GM21786 (cell line): ENCODE data around the gene TMEM184B.

Experiments used
- ATAC-seq: cut with Tn5 transposase; IDR thresholded peaks from one replicate; pipeline ENCODE4 v1.9.1; 2021; ENCODE audit not compliant: unreplicated experiment

TMEM184B gene

DNA sequence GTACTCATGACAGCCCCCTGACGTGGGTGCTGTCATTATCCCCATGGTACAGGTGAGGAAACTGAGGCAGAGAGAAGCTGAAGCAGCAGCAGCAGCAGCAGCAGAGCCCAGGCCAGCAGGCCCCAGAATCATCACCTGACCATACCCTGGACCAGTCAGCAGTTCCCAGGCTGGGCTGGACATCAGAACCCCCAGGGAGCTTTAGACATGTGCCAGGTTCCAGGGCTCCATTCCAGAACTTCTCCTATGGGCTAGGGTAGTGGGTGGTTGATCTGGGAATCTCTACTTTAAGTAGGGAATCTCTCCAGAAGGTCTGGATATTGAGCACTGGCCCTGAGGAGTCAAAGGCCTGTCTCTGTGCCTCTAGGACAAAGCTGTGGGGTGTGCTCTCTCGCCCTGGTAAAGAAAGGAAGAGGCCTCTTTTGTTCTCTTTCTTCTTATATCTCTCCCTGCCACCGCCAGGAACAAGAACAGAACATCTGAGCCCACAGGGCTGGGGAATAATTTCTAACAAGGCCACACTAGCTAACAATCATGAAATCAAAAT is 44.4 kb downstream of the TMEM184B start:
- no peak for ATAC-seq

DNA sequence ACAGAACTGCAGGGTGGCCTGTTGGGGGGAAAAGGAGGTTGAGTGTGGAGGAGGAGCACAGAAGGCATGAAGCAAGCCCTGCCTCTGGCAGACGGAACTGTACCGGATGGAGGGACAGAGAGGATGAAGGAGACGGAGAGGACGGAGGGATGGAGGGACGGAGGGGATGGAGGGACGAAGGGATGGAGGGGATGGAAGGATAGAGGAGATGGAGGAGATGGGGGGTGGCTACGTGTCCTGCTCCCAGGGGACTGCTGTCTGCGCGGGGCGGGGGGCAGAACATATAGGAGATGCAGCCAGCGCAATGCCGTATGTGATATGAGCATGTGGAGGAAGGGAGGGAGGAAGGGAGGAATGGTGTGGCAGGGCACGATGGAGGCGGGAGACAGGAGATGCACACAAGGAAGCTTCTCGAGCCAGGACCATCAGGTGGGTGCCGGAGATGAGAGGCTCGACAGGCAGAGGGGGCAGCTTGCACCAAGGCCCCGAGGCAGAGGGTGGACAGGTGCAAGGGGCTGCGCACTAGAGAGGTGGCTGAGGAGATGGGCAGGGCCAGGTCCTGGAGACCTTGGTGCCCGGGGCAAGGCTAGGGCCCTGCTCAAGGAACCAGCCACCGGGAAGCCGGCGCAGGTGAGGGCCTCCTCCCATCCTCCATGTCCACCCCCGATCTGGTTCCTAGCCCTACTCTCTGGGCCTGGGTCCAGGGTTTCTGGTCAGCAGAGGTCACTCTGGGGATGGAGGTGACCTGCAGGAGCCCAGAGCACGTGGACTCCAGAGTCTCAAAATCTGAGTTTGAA is 45.8 kb downstream of the TMEM184B start:
- ATAC-seq, result no peak

DNA sequence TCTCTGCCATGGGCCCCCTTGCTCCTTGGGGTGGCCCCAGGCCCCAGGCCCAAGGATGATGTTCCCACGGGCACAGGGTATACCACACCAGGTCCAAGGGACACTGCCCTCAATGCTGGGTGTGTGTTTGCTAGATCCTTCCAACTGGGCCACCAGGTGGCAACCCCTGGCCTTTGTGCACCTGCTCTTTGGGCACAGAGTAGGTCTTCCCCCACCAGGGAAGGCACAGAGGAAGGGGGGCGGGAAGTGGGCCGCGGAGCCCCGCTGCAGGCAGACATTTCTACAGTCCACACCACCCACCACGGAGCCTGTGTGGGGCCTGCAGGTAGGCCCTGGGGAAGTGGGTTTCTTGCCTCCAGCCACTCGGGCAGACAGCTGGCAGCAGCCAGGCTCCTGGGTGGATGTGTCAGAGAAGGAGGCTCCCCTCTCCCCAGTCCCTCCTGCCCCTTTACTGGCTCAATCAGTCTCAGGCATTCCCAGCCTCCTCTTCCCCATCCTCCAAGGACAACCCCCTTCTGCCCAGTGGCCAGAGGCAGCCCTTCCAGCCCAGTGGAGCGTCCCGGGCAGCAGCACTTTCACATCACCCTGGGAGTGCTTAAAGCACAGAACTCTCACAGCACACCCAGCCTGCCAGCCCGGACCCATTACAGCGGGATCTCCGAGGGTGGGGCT is 49.4 kb downstream of the TMEM184B start:
- ATAC-seq, result no peak

DNA sequence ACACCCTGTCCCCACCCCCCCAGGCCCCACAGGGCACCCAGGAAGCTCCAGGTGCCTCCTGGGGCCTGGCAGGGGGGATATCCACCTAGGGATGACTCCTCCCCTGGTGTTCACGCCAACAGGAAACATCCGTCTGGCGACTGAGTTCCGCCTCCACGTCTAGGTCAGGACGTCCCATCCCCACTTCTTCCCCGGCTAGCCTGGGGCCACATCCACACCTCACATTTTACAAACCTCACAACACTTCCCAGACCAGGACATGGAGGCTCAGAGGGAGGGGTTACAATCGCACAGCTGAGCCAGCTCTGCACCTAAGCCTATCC is 50.1 kb downstream of the TMEM184B start:
- ATAC-seq, result no peak

DNA sequence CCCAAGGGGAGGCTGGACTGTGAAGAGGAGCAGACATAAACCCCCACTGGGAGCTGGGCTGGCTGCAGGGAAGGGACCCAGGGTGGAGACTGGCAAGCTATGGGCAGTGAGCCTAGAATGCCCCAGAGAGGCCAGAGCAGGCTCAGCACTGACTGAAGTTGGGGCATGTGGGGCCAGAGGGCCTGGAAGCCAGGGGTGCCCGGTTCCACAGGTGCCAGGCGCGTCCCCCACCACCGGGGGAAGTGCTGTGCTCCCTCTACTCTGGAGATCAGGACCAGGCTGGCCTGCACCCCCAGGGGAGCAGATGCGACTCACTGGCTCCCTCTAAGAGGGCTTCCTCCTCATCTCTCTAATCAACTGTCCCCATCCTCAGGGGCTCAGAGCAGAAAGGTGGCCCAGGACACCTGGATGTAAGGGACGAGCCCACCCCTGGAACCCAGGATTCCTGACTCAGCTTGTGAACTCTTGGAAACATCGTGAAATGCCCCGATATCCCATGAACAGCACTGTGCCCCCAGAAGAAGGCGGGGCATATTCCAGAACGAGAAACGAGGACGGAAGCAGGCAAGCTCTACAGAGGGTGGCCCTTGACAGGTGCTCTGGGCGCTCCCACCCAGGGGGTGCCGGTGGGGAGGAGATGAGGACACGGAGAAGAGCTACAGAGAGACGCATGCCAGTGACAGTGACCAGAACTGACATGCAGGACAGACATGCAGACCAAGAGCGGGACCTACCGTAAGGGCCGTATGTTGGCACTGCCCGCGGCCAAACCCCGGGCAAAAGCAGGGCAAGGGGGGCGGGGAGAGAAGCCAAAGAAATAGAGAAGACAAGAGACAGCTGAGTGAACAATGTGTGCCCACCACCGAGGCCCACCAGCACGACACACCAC is 50.7 kb downstream of the TMEM184B start:
- no peak for ATAC-seq

DNA sequence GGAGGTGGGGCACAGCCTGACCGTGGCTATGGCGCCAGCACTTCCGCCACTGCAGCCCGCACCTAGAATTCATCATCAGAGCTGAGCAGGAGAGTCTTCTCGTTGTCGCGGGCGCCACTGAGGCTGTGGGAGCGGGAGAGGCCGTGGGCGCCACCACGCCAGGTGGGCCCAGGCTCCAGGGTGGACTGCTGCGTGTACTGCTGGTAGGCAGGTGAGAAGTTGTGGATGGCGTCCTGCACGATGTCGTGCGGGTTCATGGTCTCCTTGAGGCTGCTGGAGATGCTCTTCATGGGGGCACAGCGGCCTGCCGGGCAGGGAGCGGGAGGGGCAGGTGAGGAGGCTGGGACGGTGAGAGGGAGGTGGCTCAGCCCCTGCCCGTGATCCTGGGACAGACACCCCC is 51.4 kb downstream of the TMEM184B start:
- no peak for ATAC-seq

DNA sequence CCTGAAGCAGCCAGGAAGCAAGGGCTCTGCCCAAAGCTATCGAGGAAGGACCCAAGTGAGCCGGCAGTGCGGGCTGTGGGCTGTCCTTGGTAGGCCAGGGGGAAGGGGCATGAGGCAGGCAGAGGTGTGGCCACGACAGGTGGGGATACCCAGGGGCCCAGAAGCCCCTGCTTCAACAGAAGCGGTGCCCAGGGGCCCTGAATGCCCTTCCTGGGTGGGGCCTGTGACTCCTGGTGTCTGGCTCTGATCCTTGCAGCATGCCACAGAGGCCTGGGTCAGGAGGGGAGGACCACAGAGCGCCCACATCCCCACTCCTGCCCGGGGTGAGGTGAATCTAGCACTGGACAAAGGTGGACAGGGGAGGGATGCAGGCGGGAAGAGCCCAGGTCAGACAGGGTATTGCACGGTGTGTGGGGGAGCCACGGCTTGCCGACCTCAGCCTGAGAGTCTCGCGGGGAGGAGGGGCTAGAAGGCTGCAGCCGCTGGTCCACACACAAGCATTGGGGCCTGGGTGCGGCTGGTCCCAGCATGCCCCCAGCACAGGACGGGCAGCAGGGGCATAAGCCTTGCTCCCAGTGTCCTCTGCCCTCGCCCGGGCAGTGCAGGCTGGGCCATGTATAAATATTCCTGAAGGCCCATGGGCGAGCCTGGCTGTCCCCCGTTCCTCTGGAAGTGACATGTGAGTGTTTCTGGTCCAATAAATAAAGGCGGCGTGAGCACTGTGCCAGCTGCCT is 52.0 kb downstream of the TMEM184B start:
- ATAC-seq, result no peak

DNA sequence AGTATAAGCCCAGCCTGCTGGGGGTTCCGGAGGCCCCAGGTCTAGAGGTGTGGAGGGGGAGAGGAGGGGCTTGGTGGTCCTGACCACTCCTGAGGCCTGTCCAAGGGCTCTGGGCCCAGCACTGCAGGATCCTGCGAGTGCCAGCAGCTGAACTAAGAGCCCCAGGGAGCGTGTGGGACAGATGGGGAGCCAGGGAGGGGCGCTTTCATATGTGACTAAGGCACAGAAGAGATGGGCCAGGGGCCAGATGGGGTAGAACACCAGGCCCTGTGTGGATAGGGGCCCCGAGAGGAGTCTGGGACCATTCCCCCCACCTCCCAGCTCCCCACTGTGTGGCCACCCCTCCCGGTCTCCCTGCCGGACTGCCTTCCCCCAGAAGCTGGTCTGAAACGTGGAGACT is 52.6 kb downstream of the TMEM184B start:
- no peak for ATAC-seq

DNA sequence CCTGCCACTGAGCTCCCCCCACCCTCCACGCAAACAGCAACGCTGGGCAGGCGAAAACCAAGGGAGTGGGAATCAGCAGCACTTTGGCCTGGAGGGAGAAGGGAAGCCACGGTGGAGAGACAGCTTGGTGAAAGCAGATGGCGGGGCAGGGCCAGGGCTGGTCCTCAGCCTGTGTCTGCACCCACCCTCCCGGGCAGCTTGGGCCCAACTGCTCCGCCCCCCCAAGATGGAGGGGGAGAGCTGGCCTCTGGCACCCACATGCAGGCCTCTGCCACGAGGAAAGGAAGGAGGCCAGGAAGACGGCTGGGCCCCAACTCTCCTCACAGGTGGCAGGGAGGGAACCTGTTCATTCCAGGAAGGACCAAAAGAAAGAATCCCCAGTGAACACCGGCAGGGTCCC is 53.2 kb downstream of the TMEM184B start:
- ATAC-seq, result no peak

DNA sequence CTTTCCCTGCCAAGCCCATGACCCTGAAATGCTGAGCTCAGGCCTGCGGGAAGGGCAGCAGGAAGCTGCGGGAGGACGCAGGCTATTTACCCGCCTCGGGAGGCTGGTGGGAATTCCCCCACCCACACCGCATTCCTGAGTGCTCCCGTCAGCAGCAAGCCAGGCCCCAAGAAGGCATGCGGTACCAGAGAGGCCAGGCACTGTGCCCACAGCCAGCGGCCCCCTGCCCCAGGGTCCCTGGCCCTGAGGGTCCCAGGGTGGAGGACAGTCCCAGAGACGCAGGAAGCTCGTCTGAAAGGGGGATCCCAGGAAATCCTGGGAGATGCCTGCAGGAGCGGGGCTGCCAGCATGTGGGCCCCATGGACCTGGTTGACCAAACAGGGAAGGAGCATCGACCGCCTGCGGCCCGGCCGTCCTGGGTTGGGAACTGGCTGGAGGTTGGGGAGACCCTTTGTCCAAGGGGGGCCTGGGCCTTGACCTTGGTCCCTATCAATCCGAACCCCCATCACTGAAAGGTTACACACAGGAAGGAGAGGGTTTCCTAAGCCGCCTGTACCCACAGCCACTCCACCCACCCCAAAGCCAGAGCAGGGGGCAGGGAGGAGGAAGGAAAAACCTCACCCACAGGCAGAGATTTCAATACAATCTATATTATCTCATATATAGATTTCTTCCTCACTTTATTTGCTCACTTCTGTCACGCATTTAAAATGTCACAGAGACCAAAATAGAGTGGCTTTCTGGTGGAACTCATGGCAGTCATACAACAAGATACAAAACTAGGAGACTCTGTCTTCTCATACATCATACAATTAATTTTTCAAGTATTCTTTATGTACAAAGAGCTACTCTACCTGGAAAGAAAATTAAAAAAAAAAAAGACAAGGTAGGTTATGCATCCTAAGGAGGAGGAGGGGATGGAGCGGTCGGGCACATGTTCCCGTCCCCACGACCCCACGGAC is 53.9 kb downstream of the TMEM184B start:
- ATAC-seq, result no peak

DNA sequence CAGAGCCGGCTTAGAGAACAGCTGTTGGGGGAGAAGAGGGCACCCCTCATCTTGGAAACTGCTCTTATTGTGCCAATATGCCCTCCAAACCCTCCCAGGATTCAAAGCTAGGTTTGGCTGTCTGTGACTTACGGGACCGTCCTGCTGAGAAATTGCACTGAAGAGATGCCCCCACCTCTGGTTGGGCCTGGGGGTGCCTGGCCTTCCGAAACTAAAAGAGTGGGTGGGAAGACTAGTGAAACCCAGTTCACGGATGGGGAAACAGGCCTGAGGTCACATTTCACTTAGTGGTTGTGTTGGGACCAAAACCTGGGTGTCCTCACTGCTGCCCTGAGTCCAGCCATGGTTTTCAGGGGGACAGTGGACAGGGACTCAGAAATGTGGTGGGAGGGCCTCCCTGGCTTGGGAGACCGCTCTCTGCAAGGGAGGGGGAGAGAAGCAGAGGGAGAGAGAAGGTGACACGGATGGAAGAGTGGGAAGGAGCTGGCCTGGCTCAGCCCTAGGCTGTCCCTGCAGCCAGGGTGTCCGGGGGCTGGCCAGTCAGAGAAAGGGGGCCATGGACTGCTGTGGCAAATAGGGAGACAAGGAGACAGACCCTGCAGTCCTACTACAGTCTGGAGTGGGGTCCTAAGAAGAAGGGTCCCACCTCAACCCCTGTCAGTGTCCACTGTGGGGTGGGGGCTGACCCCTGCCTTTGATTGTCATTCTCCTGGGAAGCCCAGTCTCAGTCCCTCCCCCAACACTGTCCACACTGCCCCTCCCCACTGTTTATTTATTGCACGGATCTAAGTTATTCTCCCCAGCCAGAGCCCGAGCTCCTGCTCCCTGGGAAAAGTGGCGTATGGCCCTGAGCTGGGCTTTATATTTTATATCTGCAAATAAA is 57.4 kb downstream of the TMEM184B start:
- ATAC-seq, result no peak

DNA sequence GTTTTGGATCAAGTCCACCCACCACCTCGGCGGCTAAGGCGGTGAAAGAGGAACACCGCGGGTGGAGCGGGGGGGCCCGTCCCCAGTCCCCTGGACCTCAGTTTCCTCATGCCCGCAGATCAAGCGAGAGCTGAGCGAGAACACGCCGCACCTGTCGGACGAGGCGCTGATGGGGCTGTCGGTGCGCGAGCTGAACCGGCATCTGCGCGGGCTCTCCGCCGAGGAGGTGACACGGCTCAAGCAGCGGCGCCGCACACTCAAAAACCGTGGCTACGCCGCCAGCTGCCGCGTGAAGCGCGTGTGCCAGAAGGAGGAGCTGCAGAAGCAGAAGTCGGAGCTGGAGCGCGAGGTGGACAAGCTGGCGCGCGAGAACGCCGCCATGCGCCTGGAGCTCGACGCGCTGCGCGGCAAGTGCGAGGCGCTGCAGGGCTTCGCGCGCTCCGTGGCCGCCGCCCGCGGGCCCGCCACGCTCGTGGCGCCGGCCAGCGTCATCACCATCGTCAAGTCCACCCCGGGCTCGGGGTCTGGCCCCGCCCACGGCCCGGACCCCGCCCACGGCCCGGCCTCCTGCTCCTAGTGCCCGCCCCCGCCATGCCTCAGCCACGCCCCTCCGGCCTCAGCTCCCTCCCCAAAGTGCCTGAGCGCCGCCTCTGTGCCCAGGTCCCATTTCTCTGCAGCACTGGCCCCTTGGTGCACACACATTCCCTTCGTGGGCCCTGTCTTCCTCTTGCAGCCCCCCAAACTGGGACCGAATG is 58.3 kb downstream of the TMEM184B start:
- no peak for ATAC-seq

DNA sequence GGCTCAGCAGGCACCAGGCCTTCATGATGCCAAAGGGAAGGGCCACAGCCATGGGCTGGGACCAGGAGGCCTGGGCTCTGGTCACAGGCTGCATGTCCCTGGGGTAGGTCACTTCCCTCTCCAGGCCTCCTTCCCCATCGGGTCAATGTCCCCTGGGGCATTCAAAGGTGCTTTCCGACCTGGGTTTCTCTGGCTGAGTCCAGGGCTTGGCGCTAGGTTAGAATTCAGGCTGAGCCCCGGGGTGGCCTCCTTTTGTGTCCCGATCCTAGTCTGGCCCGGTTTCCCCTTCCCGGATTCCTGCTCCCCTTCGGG is 58.9 kb downstream of the TMEM184B start:
- no peak for ATAC-seq

DNA sequence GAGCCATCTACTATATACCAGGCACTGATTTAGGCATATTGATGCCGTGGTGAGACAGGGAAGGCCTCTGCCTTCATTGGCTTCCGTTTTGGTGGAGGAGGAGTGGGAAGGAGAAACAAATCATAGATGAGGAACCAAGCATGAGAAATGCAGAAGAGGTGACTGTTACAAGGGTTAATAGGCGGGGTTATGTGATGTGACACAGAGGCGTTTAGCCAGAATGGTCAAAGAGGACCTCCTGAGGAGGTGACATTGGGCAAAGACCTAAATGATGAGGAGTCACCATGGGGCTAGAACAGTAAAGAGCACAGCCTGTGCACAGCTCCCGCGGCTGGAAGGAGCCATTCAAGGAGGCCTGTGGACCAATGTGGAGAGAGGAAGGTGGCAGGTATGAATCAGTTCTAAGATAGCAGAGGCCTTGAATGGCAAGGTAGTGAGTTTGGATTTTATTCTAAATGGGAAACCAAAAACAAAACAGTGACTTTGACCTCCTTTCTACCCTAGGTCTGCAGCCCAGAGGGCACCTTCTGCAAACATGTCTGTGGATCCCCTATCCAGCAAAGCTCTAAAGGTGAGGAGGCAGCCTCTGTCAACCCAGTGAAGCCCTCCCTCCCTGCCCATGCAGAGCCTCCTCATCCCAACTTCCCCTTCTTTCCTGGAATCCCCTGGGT is 59.4 kb downstream of the TMEM184B start:
- ATAC-seq, result no peak

DNA sequence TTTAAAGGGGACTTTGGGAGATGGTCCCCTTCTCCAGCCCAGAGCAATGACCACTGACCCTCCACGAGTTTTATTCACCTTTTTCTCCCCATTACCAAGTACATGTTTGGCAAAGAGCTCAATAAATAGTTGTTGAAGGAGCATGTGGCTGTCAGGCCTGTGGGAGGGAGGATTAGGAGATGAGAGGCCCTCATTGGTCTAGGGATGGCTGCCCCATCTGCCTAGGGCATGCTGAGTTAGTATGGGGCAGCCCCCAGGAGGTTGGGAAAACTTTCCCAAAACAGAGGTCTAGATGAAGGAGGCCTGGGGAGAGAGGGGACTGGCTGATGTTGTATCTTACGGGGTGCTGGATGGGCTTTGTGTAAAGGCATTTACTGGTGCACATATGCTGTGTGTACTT is 60.4 kb downstream of the TMEM184B start:
- ATAC-seq, result no peak

DNA sequence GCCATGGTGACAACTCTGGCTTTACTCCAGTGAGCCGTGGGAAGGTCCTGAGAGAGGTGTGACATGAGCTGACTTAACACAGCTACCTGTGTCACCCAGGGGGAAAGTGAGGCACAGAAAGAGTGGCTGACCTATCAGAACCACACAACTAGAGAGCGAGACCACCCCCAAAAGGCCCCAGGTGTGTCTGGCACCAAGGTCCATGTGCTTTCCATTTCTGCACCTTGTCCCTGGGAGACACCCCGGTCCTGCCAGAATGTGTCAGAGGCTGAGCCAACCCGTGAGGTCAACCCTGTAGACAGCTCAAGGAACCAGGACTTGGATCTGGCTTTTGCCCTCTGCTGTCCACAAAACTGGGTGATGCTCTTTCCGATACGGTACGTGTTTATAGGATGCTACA is 61.3 kb downstream of the TMEM184B start:
- ATAC-seq, result no peak

DNA sequence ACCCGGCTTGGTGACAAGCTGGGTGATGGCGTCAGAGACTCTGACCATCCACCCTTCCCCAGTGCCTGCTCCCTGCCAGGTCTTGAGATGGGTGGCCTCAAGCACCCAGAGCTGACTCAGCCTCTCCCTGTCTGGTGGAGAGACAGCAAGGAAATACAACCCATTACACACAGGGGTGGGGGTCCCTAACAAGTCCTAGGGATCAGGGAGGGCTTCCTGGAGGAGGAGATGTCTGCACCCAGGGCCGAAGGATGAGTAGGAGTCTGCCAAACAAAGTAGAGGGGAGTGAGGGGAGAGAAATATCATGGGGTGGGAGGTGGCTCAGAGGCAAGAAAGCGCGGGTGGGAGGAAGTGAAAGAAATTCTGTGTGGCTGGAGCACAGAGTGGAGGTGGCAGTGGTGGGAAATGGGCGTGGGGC is 64.2 kb downstream of the TMEM184B start:
- no peak for ATAC-seq
